ENCODE results near the gene SLK. TPM values are rescaled to one million over a fixed set of nuclear protein-coding genes. Genes with fewer than 3 reads are reported as not detected.

Gene SLK
- total RNA-seq, 4 donors from 2014 or later, result 68.1 to 120 (median 80.4) TPM

DNA sequence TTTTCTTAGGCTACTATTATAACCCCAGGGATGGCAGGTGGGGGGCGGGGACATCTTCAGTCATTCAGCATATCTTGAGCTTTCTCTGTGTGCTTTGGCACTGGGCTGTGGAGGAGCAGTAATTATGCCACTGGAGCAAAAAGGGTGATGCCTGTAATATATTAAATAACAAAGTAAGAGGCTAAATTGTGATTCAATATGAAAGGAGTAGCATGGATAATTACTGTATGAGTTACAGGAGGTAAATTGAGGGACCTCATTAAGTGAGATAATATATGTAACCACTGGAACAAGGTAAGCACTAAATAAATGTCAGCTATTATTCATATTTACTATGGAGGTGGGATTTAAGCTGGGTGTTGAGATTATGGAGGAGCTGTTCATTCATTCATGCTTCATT, 45.7 kb upstream of the SLK start:
- Histone ChIP-seq H3K4me1 (peaks cover 15 to 76% (median 17%) of the 10 kb centered on the region in 3 donors), H3K27ac (peak overlapping the region in 2 of 4 donors; percentile 98 to 99), H3K27me3 (no peaks in the 10 kb centered on the region), H3K36me3 (no peaks in the 10 kb centered on the region), H3K4me3 (no peak overlapping the region), H3K9me3 (no peaks in the 10 kb centered on the region)
- no peak for TF ChIP-seq POLR2A (IDR thresholded peaks at IDR 0.05)
- TF ChIP-seq, protein P1, sequence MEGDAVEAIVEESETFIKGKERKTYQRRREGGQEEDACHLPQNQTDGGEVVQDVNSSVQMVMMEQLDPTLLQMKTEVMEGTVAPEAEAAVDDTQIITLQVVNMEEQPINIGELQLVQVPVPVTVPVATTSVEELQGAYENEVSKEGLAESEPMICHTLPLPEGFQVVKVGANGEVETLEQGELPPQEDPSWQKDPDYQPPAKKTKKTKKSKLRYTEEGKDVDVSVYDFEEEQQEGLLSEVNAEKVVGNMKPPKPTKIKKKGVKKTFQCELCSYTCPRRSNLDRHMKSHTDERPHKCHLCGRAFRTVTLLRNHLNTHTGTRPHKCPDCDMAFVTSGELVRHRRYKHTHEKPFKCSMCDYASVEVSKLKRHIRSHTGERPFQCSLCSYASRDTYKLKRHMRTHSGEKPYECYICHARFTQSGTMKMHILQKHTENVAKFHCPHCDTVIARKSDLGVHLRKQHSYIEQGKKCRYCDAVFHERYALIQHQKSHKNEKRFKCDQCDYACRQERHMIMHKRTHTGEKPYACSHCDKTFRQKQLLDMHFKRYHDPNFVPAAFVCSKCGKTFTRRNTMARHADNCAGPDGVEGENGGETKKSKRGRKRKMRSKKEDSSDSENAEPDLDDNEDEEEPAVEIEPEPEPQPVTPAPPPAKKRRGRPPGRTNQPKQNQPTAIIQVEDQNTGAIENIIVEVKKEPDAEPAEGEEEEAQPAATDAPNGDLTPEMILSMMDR (IDR thresholded peaks at IDR 0.05), result no peak
- 83 to 85% methylated on average over 1 of the region's 1 CpG for WGBS, 2 donors
- DNase-seq, result no peak
- intact Hi-C loops (cut with DNase I), result no loop called here

DNA sequence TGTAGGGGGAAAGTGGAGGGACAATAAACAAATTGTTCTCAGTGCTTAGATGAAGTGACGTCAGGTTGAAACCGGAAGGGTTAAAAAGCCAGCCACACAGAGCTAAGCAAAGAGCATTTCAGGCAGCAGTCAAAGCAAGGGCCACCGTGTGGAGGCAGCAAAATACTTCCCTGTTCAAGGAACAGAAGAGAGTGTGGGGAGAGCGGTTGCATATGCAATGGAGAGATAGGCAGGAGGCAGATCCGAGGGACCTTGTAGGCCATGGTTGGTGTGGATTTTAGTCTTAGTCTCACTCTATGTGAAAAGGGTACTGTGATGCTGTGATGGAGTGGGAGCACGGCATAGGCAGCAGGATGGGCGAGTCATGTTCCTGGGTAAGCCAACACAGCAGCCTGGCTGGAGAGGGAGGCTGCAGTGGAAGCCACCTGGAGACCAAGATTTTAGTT, 45.2 kb upstream of the SLK start:
- Histone ChIP-seq H3K4me3 (no peak overlapping the region), H3K9me3 (no peaks in the 10 kb centered on the region), H3K36me3 (no peaks in the 10 kb centered on the region), H3K27ac (peak overlapping the region in 2 of 4 donors; percentile 98 to 99), H3K4me1 (peaks cover 13 to 71% (median 15%) of the 10 kb centered on the region in 3 donors), H3K27me3 (no peaks in the 10 kb centered on the region)
- WGBS, 2 donors, result 50 to 57% methylated on average over 7 of the region's 7 CpGs
- no peak for DNase-seq
- intact Hi-C loops (cut with DNase I), result no loop called here
- TF ChIP-seq, protein P1 (IDR thresholded peaks at IDR 0.05), result peak in 1 of 6 experiments; percentile 15
- TF ChIP-seq POLR2A (IDR thresholded peaks at IDR 0.05), result no peak

DNA sequence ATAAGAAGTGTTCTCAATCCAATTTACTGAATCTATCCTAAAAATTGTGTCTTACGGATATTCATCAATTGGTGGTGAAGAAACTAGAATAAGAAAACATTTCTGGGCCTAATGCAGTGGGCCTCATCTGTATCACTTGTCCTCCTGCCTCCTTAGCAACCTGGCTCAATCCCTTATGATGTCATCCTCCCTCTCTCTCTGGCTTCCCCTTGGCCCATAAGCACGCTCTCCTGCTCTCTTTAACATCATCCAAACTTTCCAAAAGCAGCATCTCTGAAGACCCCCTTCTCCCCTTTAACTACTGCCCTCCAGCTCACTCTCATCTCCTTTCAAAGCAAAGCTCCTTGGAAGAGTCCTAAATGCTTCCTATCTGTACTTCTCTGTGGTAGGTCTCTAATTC, 44.3 kb upstream of the SLK start:
- no peak for DNase-seq
- peak overlapping the region in 3 of 4 donors; percentile 48 to 98 (median 80) for H3K27ac ChIP-seq
- H3K4me3 ChIP-seq, result no peak overlapping the region
- H3K36me3 ChIP-seq, result no peaks in the 10 kb centered on the region
- WGBS, 2 donors, result 88 to 95% methylated on average over 2 of the region's 2 CpGs
- H3K4me1 ChIP-seq, result peaks cover 6 to 62% (median 9%) of the 10 kb centered on the region in 3 donors
- H3K9me3 ChIP-seq, result no peaks in the 10 kb centered on the region
- H3K27me3 ChIP-seq, result no peaks in the 10 kb centered on the region
- intact Hi-C loops (cut with DNase I), result no loop called here
- TF ChIP-seq, protein P1 (IDR thresholded peaks at IDR 0.05), result no peak
- no peak for TF ChIP-seq POLR2A (IDR thresholded peaks at IDR 0.05)

DNA sequence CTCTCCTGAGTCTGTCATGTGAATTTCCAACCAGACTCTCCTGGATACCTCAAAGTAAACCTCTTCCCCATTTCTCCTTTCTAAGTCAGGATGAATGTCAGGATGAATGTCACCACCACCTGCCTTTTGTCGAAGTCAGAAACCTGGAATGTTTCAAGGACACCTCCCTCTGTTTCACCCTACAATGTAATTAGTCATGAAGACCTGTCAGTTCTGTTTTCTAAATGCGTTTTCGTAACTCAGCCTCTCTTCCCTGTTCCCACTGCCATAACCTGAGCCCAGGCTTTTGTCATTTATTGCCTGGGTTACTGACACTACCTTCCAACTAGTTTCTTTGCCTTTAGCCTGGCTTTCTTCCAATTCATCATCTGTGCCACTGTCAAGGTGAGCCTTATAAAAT, 43.4 kb upstream of the SLK start:
- TF ChIP-seq, protein P1 (IDR thresholded peaks at IDR 0.05), result no peak
- no peak for TF ChIP-seq POLR2A (IDR thresholded peaks at IDR 0.05)
- no peak for DNase-seq
- Histone ChIP-seq H3K9me3 (no peaks in the 10 kb centered on the region), H3K36me3 (no peaks in the 10 kb centered on the region), H3K4me3 (no peak overlapping the region), H3K27me3 (no peaks in the 10 kb centered on the region), H3K27ac (peak overlapping the region; percentile 36 to 98 (median 64)), H3K4me1 (peaks cover 6 to 60% (median 7%) of the 10 kb centered on the region in 3 donors)
- intact Hi-C loops (cut with DNase I), result no loop called here
- WGBS, 2 donors, result 37% methylated on average over 2 to 3 of the region's 3 CpGs

DNA sequence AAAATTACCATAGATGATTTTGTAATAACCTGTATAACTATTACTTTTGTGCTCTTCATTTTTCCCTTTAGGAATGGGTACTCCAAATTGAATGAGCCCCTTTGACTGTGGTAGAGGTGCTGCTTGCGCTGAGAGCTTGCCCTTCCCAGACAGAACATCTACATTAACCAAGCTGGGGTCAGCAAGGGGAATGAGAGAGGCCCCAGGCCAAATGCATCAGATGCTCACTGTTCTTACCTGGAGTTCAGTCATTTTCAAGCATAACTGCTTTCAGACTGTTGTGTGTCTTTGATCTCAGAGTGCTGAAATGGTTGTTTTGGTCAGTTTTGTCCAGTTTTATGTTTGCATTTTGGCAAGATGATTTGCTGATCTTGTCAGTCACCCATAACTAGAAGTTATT, 41.3 kb upstream of the SLK start:
- Histone ChIP-seq H3K27ac (peak overlapping the region in 2 of 4 donors; percentile 80 to 98), H3K9me3 (no peaks in the 10 kb centered on the region), H3K27me3 (no peaks in the 10 kb centered on the region), H3K4me3 (no peak overlapping the region), H3K36me3 (no peaks in the 10 kb centered on the region), H3K4me1 (peaks cover 0 to 48% (median 2%) of the 10 kb centered on the region in 3 donors)
- TF ChIP-seq POLR2A (IDR thresholded peaks at IDR 0.05), result no peak
- TF ChIP-seq, protein P1 (IDR thresholded peaks at IDR 0.05), result no peak
- no peak for DNase-seq
- WGBS, 2 donors, result 100% methylated on average over 1 of the region's 1 CpG
- intact Hi-C loops (cut with DNase I), result no loop called here
